Thyroid gland (tissue), 4 donors: ENCODE data around the gene DMD. TPM values are rescaled to one million over a fixed set of nuclear protein-coding genes. Genes with fewer than 3 reads are reported as not detected.

Experiments
- DNase-seq, 2 donors: peaks; one replicate each; pipeline ENCODE4 v3.0.0-alpha.2; 2019
- H3K27ac ChIP-seq, 3 donors: fragments of 200-600 bp; sonication (generic); 1 replicate in 2 of 3; 2 replicates in 1 of 3; pipeline ENCODE4 v1.5.1; 2016 to 2019; ENCODE audit warnings: mild to moderate bottlenecking in 1 of 3, moderate library complexity in 1 of 3
- H3K27me3 ChIP-seq: fragments of 200-600 bp; sonication (generic); one replicate; pipeline ENCODE4 v1.5.1; 2019
- H3K36me3 ChIP-seq, 2 donors: fragments of 200-600 bp; sonication (generic); one replicate each; pipeline ENCODE4 v1.5.1; 2016 to 2019
- H3K4me1 ChIP-seq, 2 donors: fragments of 200-600 bp; sonication (generic); one replicate each; pipeline ENCODE4 v1.5.1; 2017 to 2019
- H3K4me3 ChIP-seq, 3 donors: fragments of 200-600 bp; sonication (generic); replicated peaks in 1 of 3; 1 replicate in 2 of 3; 2 replicates in 1 of 3; pipeline ENCODE4 v1.5.1; 2016; ENCODE audit warnings: mild to moderate bottlenecking in 1 of 3
- H3K9me3 ChIP-seq: fragments of 200-600 bp; sonication (generic); one replicate; pipeline ENCODE4 v1.5.1; 2017
- POLR2A ChIP-seq, 2 donors: fragments of 450-650 bp; IDR thresholded peaks; one replicate each; pipeline ENCODE4 v1.6.1; 2017; ENCODE audit warnings: antibody characterized with exemption in 2 of 2, mild to moderate bottlenecking in 2 of 2, moderate library complexity in 1 of 2
- WGBS, 2 donors: methylation state at CpG; one replicate each; pipeline ENCODE4 v1.1.5; 2017; 5-methylcytosine and 5-hydroxymethylcytosine counted together
- intact Hi-C: fragments of 100-400 bp; cut with DNase I; formaldehyde crosslinking; loops from one replicate; pipeline ENCODE4 v1.15.1; 2023
- total RNA-seq, 4 donors: library from RNA; depleted of rRNA; stranded (reverse); fragments of >200 nt; gene quantifications; one replicate each; pipeline ENCODE4 v1.2.3, GENCODE V29; 2016
- TF ChIP-seq, protein P1 (sequence below), 6 experiments: fragments of 200-600 bp in 3 of 6; fragments of 450-650 bp in 3 of 6; sonication (generic) in 3 of 6; IDR thresholded peaks; one replicate each; pipeline ENCODE4 v1.5.1; 2016 to 2019; ENCODE audit warnings: antibody characterized with exemption in 6 of 6, mild to moderate bottlenecking in 2 of 6, inconsistent platforms in 1 of 6, moderate library complexity in 1 of 6

The DMD gene
- total RNA-seq, 4 donors from 2014 or later, result 16.5 to 24.0 (median 21.7) TPM

DNA sequence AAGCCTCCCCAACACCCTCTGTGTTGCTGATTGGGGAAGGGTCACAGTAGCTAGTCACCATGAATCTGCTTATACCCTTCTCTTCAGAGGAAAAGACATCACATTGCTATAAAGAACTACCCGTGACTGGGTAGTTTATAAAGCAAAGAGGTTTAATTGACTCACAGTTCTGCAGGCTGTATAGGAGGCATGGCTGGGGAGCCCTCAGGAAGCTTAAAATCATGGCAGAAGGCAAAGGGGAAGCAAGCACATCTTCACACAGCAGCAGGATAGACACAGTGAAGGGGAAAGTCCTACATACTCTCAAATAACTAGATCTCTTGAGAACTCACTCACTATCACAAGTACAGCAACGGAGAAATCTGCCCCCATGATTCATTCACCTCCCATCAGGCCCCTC is 1910.1 kb downstream of the DMD start:
- H3K27me3 ChIP-seq, result no peaks in the 10 kb centered on the region
- H3K4me1 ChIP-seq, result no peaks in the 10 kb centered on the region
- TF ChIP-seq, protein P1, sequence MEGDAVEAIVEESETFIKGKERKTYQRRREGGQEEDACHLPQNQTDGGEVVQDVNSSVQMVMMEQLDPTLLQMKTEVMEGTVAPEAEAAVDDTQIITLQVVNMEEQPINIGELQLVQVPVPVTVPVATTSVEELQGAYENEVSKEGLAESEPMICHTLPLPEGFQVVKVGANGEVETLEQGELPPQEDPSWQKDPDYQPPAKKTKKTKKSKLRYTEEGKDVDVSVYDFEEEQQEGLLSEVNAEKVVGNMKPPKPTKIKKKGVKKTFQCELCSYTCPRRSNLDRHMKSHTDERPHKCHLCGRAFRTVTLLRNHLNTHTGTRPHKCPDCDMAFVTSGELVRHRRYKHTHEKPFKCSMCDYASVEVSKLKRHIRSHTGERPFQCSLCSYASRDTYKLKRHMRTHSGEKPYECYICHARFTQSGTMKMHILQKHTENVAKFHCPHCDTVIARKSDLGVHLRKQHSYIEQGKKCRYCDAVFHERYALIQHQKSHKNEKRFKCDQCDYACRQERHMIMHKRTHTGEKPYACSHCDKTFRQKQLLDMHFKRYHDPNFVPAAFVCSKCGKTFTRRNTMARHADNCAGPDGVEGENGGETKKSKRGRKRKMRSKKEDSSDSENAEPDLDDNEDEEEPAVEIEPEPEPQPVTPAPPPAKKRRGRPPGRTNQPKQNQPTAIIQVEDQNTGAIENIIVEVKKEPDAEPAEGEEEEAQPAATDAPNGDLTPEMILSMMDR (IDR thresholded peaks at IDR 0.05), result no peak
- no peak for TF ChIP-seq POLR2A (IDR thresholded peaks at IDR 0.05)
- no peak overlapping the region for H3K27ac ChIP-seq
- no peaks in the 10 kb centered on the region for H3K9me3 ChIP-seq
- 60 to 81% methylated on average over 2 of the region's 2 CpGs for WGBS, 2 donors
- intact Hi-C loops, result no loop called here
- DNase-seq, result no peak
- no peak overlapping the region for H3K4me3 ChIP-seq
- H3K36me3 ChIP-seq, result no peaks in the 10 kb centered on the region

DNA sequence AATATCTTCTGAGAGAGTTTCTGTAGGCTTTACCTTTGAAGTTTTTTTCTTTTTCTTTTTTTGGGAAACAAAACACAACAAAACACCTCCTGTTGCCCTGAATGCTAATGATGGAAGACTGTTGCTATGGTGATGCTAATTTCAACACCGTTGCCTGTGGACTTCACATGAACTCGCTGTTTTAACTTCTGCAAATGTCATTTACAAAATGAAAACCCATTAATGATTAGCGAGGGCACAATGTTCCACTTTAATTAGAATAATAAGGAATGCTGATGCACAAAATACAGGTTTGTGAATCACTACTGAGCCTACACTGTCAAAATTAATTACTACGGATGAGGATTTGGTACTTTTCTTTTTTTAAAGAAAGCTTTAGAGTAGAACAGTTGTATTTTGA is 1912.4 kb downstream of the DMD start:
- Histone ChIP-seq H3K9me3 (no peaks in the 10 kb centered on the region), H3K4me3 (no peak overlapping the region), H3K4me1 (no peaks in the 10 kb centered on the region), H3K27ac (no peak overlapping the region), H3K36me3 (no peaks in the 10 kb centered on the region), H3K27me3 (no peaks in the 10 kb centered on the region)
- intact Hi-C loops, result no loop called here
- WGBS, 2 donors, result 70 to 84% methylated on average over 4 of the region's 4 CpGs
- TF ChIP-seq POLR2A (IDR thresholded peaks at IDR 0.05), result no peak
- TF ChIP-seq, protein P1 (IDR thresholded peaks at IDR 0.05), result no peak
- DNase-seq, result no peak

DNA sequence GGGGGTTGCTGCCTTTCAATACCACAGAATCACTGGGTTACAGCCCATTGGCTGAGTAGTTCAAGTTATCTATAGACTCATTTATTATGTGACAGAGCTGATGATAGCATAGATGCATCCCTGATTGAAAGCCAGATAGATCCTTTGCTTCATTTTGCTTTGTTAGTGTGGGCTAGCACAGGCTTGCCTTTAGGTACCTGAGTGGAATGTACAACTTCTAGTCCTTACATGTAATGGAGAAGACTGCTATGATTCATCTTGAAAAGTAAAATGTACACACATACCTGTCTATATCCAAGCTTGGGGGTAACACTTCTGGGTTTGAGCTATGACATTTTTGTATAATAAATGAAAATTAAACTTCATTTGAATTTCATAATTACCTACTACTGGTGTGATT is 1913.5 kb downstream of the DMD start:
- H3K4me1 ChIP-seq, result no peaks in the 10 kb centered on the region
- no peak overlapping the region for H3K27ac ChIP-seq
- no peaks in the 10 kb centered on the region for H3K27me3 ChIP-seq
- no peak for DNase-seq
- no peaks in the 10 kb centered on the region for H3K9me3 ChIP-seq
- no peak overlapping the region for H3K4me3 ChIP-seq
- no peaks in the 10 kb centered on the region for H3K36me3 ChIP-seq
- no peak for TF ChIP-seq POLR2A (IDR thresholded peaks at IDR 0.05)
- TF ChIP-seq, protein P1 (IDR thresholded peaks at IDR 0.05), result no peak
- intact Hi-C loops, result no loop called here

GRCh38 chrX:31294475-31294874 is 1916.9 kb downstream of the DMD start:
- TF ChIP-seq POLR2A (IDR thresholded peaks at IDR 0.05), result no peak
- TF ChIP-seq, protein P1 (IDR thresholded peaks at IDR 0.05), result no peak
- Histone ChIP-seq H3K27ac (no peak overlapping the region), H3K36me3 (no peaks in the 10 kb centered on the region), H3K27me3 (no peaks in the 10 kb centered on the region), H3K9me3 (no peaks in the 10 kb centered on the region), H3K4me3 (no peak overlapping the region), H3K4me1 (no peaks in the 10 kb centered on the region)
- intact Hi-C loops, result no loop called here
- WGBS, 2 donors, result 83 to 96% methylated on average over 3 of the region's 3 CpGs
- DNase-seq, result no peak

GRCh38 chrX:31293409-31293808 is 1917.9 kb downstream of the DMD start:
- Histone ChIP-seq H3K36me3 (no peaks in the 10 kb centered on the region), H3K9me3 (no peaks in the 10 kb centered on the region), H3K27ac (no peak overlapping the region), H3K27me3 (no peaks in the 10 kb centered on the region), H3K4me1 (no peaks in the 10 kb centered on the region), H3K4me3 (no peak overlapping the region)
- 84 to 91% methylated on average over 6 of the region's 6 CpGs for WGBS, 2 donors
- no peak for TF ChIP-seq POLR2A (IDR thresholded peaks at IDR 0.05)
- TF ChIP-seq, protein P1 (IDR thresholded peaks at IDR 0.05), result peak in 1 of 6 experiments; percentile 16
- intact Hi-C loops, result no loop called here
- DNase-seq, result no peak
